Suppressor macrophage (primary cell): ENCODE measurements around the gene UQCRHL.
"Not testable (repeated sequence)": the region's sequence is repeated elsewhere in the genome, so short reads cannot be mapped to it uniquely, and the experiment has no call there.

ENCODE experiments used
- DNase-seq, 4 experiments: peaks; one replicate each; pipeline ENCODE4 v3.0.0-alpha.2; 2020 to 2022
- total RNA-seq, 17 experiments: gene quantifications; one replicate each; lab custom pipeline; 2026; ENCODE audit warnings: mixed read lengths in 6 of 17, inconsistent platforms in 3 of 17; lab: John Stamatoyannopoulos, UW

UQCRHL gene
- 5.0 to 12.0 (median 8.5) reads per million in 17 experiments for total RNA-seq

GRCh38 chr1:15807549-15807948 lies at the start of gene UQCRHL:
Gene UQCRHL (minus strand): TSS chr1:15807649. CDS start chr1:15807649, 0 bp downstream.
- not testable (repeated sequence) for DNase-seq

- DNase-seq: no peak
Measured at GRCh38 chr1:15856888-15857287, 49.4 kb upstream of the UQCRHL start.

GRCh38 chr1:15852828-15853302 lies 45.4 kb upstream of the UQCRHL start:
- no peak for DNase-seq

- DNase-seq: peak in 2 of 4 experiments; percentile 46 to 59
Measured at GRCh38 chr1:15852036-15852827, 44.8 kb upstream of the UQCRHL start.

- DNase-seq: no peak
Measured at GRCh38 chr1:15851210-15852035, 44.0 kb upstream of the UQCRHL start.

GRCh38 chr1:15850471-15851001 lies 43.1 kb upstream of the UQCRHL start:
- no peak for DNase-seq

GRCh38 chr1:15849775-15850324 lies 42.4 kb upstream of the UQCRHL start:
- DNase-seq: peak; percentile 80 to 91 (median 82)

GRCh38 chr1:15848929-15849774 lies 41.7 kb upstream of the UQCRHL start:
- DNase-seq: peak; percentile 73 to 86 (median 83)

- peak; percentile 66 to 79 (median 73) for DNase-seq
Measured at GRCh38 chr1:15848143-15848928, 40.9 kb upstream of the UQCRHL start.

GRCh38 chr1:15847893-15848142 lies 40.4 kb upstream of the UQCRHL start:
- no peak for DNase-seq

GRCh38 chr1:15847100-15847892 lies 39.8 kb upstream of the UQCRHL start, which contains the start of gene SPEN:
Gene SPEN (plus strand): TSS chr1:15847707. CDS start chr1:15848068, 361 bp downstream.
- peak; percentile 99 to 100 (median 100) for DNase-seq

GRCh38 chr1:15846056-15846455 lies 38.6 kb upstream of the UQCRHL start:
- DNase-seq: not testable (repeated sequence)

GRCh38 chr1:15843826-15844572 lies 36.5 kb upstream of the UQCRHL start:
- no peak for DNase-seq

GRCh38 chr1:15838721-15839120 lies 31.3 kb upstream of the UQCRHL start:
- no peak for DNase-seq

GRCh38 chr1:15837931-15838330 lies 30.5 kb upstream of the UQCRHL start:
- DNase-seq: no peak

- DNase-seq: peak; percentile 95 to 98 (median 96)
Measured at GRCh38 chr1:15836772-15837669, 29.6 kb upstream of the UQCRHL start.

GRCh38 chr1:15836511-15836771 lies 29.0 kb upstream of the UQCRHL start:
- not testable (repeated sequence) for DNase-seq

- DNase-seq: peak; percentile 100
Measured at GRCh38 chr1:15835741-15836510, 28.5 kb upstream of the UQCRHL start.
